22Rv1 (cell line): ENCODE measurements around the gene FAM234B.

Source experiments
- ZFX ChIP-seq: fragments of 450-650 bp; IDR thresholded peaks from 2 replicates; pipeline ENCODE4 v1.6.1; 2017; ENCODE audit warnings: antibody characterized with exemption, borderline replicate concordance
- TF ChIP-seq, protein P1 (sequence below): fragments of 450-650 bp; IDR thresholded peaks from 2 replicates; pipeline ENCODE4 v1.5.1; 2017; ENCODE audit warnings: mild to moderate bottlenecking

DNA sequence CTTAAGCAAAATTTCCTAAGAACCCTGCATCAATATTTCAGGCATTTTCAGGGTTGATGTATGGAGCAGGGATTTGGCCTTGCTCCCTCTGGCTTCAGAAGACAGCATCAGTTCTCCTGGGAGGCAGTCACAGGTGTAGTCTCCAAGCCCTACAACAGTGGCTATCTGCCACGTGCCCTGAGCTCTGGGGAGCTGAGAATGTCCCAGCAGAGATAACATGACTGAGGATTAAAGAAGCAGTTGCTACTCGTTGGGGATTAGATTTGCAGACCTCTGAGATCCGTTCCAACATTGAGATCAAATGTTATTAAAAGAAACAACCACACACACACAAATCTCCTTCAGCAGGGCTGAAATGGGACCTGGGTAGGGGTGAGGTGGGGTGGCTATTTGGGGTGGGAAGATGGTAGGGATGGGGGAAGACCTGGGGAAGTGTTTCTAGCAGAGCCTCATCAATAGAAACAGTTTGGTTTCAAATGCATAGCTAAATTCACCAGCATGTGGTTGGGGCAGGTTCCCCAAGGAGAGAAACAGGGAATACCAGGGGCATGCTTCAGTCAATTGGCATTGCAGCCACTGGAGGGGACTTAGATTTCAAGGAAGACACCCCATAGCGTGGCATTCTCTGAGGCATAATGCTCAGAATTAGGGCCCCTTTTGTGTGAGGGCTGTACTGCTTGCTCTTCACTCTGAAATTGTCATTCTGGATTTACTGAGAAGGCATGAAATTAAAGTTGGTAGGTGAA, 15.2 kb upstream of the FAM234B start:
- TF ChIP-seq, protein P1, sequence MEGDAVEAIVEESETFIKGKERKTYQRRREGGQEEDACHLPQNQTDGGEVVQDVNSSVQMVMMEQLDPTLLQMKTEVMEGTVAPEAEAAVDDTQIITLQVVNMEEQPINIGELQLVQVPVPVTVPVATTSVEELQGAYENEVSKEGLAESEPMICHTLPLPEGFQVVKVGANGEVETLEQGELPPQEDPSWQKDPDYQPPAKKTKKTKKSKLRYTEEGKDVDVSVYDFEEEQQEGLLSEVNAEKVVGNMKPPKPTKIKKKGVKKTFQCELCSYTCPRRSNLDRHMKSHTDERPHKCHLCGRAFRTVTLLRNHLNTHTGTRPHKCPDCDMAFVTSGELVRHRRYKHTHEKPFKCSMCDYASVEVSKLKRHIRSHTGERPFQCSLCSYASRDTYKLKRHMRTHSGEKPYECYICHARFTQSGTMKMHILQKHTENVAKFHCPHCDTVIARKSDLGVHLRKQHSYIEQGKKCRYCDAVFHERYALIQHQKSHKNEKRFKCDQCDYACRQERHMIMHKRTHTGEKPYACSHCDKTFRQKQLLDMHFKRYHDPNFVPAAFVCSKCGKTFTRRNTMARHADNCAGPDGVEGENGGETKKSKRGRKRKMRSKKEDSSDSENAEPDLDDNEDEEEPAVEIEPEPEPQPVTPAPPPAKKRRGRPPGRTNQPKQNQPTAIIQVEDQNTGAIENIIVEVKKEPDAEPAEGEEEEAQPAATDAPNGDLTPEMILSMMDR, result no peak
- no peak for TF ChIP-seq ZFX
